Colonic mucosa (tissue), 4 donors: ENCODE data around the gene CASQ2. TPM values are rescaled to one million over a fixed set of nuclear protein-coding genes. Genes with fewer than 3 reads are reported as not detected.

Experiments
- DNase-seq: peaks from one replicate; pipeline ENCODE4 v3.0.0-alpha.2; 2020
- H3K27ac ChIP-seq: fragments of 200-600 bp; one replicate; pipeline ENCODE4 v1.8.0; 2021
- H3K27me3 ChIP-seq: fragments of 200-600 bp; one replicate; pipeline ENCODE4 v1.8.0; 2021
- H3K36me3 ChIP-seq: fragments of 200-600 bp; one replicate; pipeline ENCODE4 v1.8.0; 2021
- H3K4me1 ChIP-seq: fragments of 200-600 bp; one replicate; pipeline ENCODE4 v1.8.0; 2021; ENCODE audit warnings: mild to moderate bottlenecking
- H3K4me3 ChIP-seq: fragments of 200-600 bp; one replicate; pipeline ENCODE4 v1.8.0; 2021
- H3K9ac ChIP-seq, 2 donors: one replicate each; pipeline ENCODE4 v1.7.0; 2013; ENCODE audit warnings: control low read depth in 2 of 2, low read depth in 2 of 2, low read length in 2 of 2
- H3K9me3 ChIP-seq: fragments of 200-600 bp; one replicate; pipeline ENCODE4 v1.8.0; 2021
- intact Hi-C: fragments of 100-400 bp; cut with DNase I; formaldehyde crosslinking; loops from one replicate; pipeline ENCODE4 v1.14.1; 2022
- total RNA-seq, 2 donors: library from RNA; stranded (reverse); fragmentation: NEBNext Ultra II Directional in 1 of 2; extraction: Animal tissue kit (Norgen Biotek cat#: 25700) in 1 of 2; gene quantifications; one replicate each; pipeline ENCODE4 v1.2.1, GENCODE V29; 2021
- TF ChIP-seq, protein P1 (sequence below): fragments of 200-600 bp; IDR thresholded peaks from one replicate; pipeline ENCODE4 v1.8.0; 2022; ENCODE audit warnings: antibody characterized with exemption, mild to moderate bottlenecking
- donor health status: healthy.
- donor health status: DM: no; HTN: no; CAD: no.
- donor health status: DM: no; HTN: no; CAD: no.

The CASQ2 gene
- total RNA-seq, 2 donors from 2014 or later: 0.22 to 10.5 TPM

DNA sequence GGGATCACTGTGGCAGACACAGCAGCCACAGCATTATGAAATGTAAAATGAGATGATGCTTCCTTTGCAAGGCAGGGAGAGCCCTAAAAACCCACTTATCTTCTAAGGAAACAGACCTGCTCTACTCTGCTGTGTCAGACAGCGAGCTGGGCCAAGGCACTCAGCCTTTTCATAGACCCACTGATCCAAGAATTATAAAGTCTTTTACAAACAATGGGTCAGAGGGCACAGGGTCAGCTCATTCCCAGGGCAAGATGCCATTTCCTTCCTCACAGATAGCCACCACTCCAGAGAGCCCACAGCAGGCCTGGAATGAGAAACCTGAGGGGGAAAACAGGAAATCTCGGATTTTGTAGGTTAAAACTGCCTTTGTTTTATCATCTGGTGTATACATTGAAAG lies 42.9 kb downstream of the CASQ2 start:
- Histone ChIP-seq H3K27ac (no peak overlapping the region), H3K4me3 (no peak overlapping the region)

DNA sequence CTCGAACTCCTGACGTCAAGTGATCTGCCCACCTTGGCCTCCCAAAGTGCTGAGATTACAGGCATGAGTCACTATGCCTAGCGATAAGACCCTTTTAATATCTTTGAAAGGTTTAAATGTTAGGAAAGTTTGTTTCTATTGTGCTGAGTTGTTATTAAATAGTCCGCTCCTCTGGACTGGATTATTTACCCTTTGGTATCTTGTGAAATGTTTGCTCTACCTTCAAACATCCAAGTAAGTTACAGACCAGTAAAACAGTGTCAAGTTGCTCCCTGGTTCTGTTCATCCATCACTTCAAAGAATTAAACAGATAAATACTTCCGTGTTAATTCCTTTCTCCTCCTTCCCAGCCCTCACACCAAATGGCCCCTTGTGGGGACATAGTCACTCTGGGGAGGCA lies 44.8 kb downstream of the CASQ2 start:
- H3K27ac ChIP-seq: no peak overlapping the region
- H3K4me3 ChIP-seq: no peak overlapping the region
- H3K9me3 ChIP-seq: no peaks in the 10 kb centered on the region
- no peak overlapping the region for H3K9ac ChIP-seq
- no peaks in the 10 kb centered on the region for H3K27me3 ChIP-seq
- TF ChIP-seq, protein P1, sequence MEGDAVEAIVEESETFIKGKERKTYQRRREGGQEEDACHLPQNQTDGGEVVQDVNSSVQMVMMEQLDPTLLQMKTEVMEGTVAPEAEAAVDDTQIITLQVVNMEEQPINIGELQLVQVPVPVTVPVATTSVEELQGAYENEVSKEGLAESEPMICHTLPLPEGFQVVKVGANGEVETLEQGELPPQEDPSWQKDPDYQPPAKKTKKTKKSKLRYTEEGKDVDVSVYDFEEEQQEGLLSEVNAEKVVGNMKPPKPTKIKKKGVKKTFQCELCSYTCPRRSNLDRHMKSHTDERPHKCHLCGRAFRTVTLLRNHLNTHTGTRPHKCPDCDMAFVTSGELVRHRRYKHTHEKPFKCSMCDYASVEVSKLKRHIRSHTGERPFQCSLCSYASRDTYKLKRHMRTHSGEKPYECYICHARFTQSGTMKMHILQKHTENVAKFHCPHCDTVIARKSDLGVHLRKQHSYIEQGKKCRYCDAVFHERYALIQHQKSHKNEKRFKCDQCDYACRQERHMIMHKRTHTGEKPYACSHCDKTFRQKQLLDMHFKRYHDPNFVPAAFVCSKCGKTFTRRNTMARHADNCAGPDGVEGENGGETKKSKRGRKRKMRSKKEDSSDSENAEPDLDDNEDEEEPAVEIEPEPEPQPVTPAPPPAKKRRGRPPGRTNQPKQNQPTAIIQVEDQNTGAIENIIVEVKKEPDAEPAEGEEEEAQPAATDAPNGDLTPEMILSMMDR: no peak
- intact Hi-C loops: loop anchor here (5.0 kb wide), 1 partner anchor 39 kb away; no protein-coding TSS in a partner anchor
- no peaks in the 10 kb centered on the region for H3K36me3 ChIP-seq
- no peaks in the 10 kb centered on the region for H3K4me1 ChIP-seq
- no peak for DNase-seq

More for the DNA sequence above, 42.9 kb downstream of the CASQ2 start:
- H3K9ac ChIP-seq: no peak overlapping the region
- H3K9me3 ChIP-seq: no peaks in the 10 kb centered on the region
- H3K27me3 ChIP-seq: no peaks in the 10 kb centered on the region
- TF ChIP-seq, protein P1: no peak
- no peak for DNase-seq
- H3K36me3 ChIP-seq: no peaks in the 10 kb centered on the region
- H3K4me1 ChIP-seq: no peaks in the 10 kb centered on the region
- intact Hi-C loops: no loop called here

DNA sequence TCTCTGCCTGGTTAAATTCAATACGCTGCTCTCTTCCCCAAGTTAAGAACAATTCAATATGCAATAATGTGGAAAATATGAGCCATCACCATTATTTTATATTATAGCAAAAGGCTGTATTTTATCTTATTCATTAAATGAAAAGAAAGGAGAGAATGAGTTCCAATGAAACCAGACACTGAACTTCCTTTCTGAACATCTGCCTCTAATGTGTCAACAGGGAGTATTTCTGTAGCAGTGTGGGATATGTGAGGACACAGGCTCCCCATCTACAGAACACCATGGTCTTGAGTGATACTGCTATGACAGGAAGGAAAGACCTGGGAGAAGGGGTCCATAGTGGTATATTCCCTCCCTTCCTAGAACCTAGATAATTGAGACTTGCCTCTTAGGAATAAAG lies 46.3 kb downstream of the CASQ2 start:
- TF ChIP-seq, protein P1: no peak
- Histone ChIP-seq H3K27me3 (no peaks in the 10 kb centered on the region), H3K9me3 (no peaks in the 10 kb centered on the region), H3K27ac (no peak overlapping the region), H3K4me1 (no peaks in the 10 kb centered on the region), H3K4me3 (no peak overlapping the region), H3K36me3 (no peaks in the 10 kb centered on the region), H3K9ac (no peak overlapping the region)
- intact Hi-C loops: loop anchor here (5.0 kb wide), 1 partner anchor 40 kb away; no protein-coding TSS in a partner anchor
- no peak for DNase-seq

DNA sequence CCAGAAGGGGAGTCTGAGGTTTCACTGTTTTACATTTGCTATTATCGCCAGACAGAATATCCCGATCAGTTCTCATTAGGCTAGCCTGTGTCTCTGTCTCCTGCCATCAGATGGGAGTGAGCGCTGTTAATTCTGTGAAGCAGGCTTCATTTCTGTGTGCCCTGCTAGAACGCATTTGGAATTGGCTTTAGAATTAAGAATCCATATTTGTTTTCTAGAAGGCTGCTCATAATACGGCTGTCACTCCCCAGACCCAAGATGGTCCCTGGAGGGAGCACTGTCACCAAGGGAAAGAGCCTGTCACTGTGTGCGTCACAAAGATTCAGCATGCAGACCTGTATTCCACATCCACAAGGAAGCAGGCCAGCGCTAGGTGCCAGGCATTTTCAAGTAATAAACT lies 49.2 kb downstream of the CASQ2 start:
- H3K9ac ChIP-seq: no peak overlapping the region
- DNase-seq: no peak
- no peaks in the 10 kb centered on the region for H3K27me3 ChIP-seq
- no peaks in the 10 kb centered on the region for H3K36me3 ChIP-seq
- no peak overlapping the region for H3K4me3 ChIP-seq
- H3K9me3 ChIP-seq: no peaks in the 10 kb centered on the region
- intact Hi-C loops: no loop called here
- TF ChIP-seq, protein P1: no peak
- H3K4me1 ChIP-seq: no peaks in the 10 kb centered on the region
- no peak overlapping the region for H3K27ac ChIP-seq

DNA sequence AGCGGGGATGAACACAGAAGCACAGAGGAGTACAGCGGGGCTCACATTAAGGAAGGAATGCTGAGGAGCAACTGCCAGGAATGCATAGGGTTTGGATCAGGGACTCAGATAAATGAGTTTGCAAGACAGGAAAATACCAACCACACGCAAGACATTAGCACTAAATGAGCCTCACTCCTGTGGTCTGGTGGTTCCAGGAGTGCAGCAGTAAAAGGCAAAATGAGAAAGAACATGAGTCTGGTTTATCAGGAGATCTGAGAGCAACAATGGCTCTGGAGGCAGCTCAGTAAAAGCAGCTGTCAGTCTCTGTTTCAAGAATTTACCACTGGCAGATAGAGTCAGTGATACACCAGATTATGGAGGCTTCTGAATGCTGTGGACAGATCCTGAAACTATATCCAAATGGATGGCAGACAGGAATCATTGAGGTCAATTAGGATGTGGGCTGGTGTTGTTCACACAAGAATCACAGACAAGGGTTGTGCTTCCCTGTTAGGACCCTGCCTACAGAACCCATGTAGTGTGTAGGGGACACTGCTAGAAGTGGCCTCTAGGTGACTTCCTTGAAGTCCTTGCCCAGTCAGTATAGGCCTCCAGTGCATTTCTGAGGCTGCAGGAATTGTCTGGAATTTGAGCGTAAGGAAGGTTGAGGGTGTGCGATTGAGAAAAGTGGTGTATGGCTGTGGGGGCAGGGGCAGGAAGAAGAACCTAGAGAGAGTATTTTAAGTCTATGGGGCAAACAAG lies 50.3 kb downstream of the CASQ2 start:
- Histone ChIP-seq H3K27me3 (no peaks in the 10 kb centered on the region), H3K9ac (no peak overlapping the region), H3K36me3 (no peaks in the 10 kb centered on the region), H3K9me3 (no peaks in the 10 kb centered on the region), H3K4me3 (no peak overlapping the region), H3K4me1 (no peaks in the 10 kb centered on the region), H3K27ac (no peak overlapping the region)
- intact Hi-C loops: no loop called here
- TF ChIP-seq, protein P1: no peak
- DNase-seq: no peak
